ENCODE measurements around the gene ITIH3. TPM values are rescaled to one million over a fixed set of nuclear protein-coding genes. Genes with fewer than 3 reads are reported as not detected.

Gene ITIH3
- total RNA-seq, 1 donor from 2014 or later: 0.59 TPM

- TF ChIP-seq, protein P1, sequence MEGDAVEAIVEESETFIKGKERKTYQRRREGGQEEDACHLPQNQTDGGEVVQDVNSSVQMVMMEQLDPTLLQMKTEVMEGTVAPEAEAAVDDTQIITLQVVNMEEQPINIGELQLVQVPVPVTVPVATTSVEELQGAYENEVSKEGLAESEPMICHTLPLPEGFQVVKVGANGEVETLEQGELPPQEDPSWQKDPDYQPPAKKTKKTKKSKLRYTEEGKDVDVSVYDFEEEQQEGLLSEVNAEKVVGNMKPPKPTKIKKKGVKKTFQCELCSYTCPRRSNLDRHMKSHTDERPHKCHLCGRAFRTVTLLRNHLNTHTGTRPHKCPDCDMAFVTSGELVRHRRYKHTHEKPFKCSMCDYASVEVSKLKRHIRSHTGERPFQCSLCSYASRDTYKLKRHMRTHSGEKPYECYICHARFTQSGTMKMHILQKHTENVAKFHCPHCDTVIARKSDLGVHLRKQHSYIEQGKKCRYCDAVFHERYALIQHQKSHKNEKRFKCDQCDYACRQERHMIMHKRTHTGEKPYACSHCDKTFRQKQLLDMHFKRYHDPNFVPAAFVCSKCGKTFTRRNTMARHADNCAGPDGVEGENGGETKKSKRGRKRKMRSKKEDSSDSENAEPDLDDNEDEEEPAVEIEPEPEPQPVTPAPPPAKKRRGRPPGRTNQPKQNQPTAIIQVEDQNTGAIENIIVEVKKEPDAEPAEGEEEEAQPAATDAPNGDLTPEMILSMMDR (IDR thresholded peaks at IDR 0.05): no peak
- Mint-ChIP-seq H3K27ac (ENCODE audit: unreplicated experiment) (no peak overlapping the region), H3K4me3 (ENCODE audit: unreplicated experiment) (no peak overlapping the region), H3K27me3 (ENCODE audit: unreplicated experiment) (peaks cover 21% of the 10 kb centered on the region), H3K4me1 (ENCODE audit: unreplicated experiment) (no peaks in the 10 kb centered on the region), H3K9me3 (ENCODE audit: unreplicated experiment) (no peaks in the 10 kb centered on the region), H3K36me3 (ENCODE audit: unreplicated experiment) (no peaks in the 10 kb centered on the region)
- DNase-seq (ENCODE audit: extremely low spot score, unreplicated experiment): no peak
These were observed 8.0 kb upstream of the ITIH3 start for GRCh38 chr3:52786330-52787215.

DNA sequence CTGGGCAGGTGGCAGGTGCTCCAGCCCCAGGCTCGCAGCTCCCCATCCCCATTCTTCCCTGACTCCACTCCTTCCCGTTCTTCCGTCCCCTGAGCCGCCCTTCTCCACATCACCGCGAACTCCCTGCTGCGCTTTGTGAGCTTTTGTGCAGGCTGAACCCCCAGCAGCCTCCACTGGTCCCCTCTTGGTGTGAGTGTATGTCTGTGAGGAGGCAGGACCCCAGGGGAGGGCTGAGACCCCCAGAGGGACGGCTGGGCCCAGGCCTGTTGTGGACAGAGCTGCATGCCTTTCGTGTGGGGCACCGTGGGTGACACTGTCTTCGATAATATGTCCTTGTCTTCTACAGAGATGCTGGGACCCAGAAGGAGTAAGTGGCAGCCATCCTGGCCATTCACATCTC lies 7.3 kb upstream of the ITIH3 start:
- no peaks in the 10 kb centered on the region for H3K36me3 Mint-ChIP-seq (ENCODE audit: unreplicated experiment)
- DNase-seq (ENCODE audit: extremely low spot score, unreplicated experiment): no peak
- no peaks in the 10 kb centered on the region for H3K4me1 Mint-ChIP-seq (ENCODE audit: unreplicated experiment)
- H3K9me3 Mint-ChIP-seq (ENCODE audit: unreplicated experiment): no peaks in the 10 kb centered on the region
- TF ChIP-seq, protein P1 (IDR thresholded peaks at IDR 0.05): no peak
- peaks cover 14% of the 10 kb centered on the region for H3K27me3 Mint-ChIP-seq (ENCODE audit: unreplicated experiment)
- H3K27ac Mint-ChIP-seq (ENCODE audit: unreplicated experiment): no peak overlapping the region
- H3K4me3 Mint-ChIP-seq (ENCODE audit: unreplicated experiment): no peak overlapping the region

DNA sequence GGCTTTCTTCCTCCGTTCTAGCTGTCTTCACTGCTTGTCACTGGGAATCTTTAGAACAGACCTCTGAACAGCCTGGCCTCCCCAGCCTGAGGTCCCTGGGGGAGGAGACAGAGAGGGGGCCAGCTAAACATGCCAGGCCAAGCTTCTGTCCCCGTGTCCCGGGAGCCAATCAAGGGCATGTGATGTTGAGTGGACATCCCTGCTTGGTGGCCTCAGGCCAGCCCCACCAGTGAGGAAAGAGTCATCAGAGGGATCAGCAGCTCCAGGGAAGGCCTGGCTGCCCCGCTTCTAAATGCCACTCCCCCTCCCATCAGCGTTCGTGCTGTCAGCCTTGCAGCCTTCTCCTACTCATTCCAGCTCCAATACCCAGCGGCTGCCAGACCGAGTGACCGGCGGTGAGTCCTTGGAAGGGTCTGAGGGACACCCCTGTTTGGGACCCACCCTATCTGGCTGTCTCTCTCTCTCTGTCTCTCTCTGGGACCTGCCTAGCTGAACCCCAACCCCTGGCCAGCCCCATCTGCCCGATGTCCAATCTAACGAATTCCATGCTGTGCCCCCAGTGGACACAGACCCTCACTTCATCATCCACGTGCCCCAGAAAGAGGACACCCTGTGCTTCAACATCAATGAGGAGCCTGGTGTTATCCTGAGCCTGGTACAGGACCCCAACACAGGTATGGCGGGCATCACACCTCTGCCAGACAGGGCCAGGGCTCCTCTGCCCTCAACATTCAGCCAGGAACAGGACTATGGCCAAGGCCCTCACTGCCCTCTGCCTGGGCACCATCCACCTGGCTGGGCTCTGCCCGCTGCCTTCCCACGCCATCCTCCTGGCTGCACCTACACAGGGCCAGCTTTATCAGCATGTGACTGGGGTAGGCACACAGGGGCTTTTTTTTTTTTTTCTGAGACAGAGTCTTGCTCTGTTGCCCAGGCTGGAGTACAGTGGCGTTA lies 6.6 kb upstream of the ITIH3 start:
- H3K4me1 Mint-ChIP-seq (ENCODE audit: unreplicated experiment): no peaks in the 10 kb centered on the region
- no peak for DNase-seq (ENCODE audit: extremely low spot score, unreplicated experiment)
- H3K4me3 Mint-ChIP-seq (ENCODE audit: unreplicated experiment): no peak overlapping the region
- TF ChIP-seq, protein P1 (IDR thresholded peaks at IDR 0.05): no peak
- peaks cover 8% of the 10 kb centered on the region for H3K27me3 Mint-ChIP-seq (ENCODE audit: unreplicated experiment)
- no peaks in the 10 kb centered on the region for H3K36me3 Mint-ChIP-seq (ENCODE audit: unreplicated experiment)
- no peak overlapping the region for H3K27ac Mint-ChIP-seq (ENCODE audit: unreplicated experiment)
- H3K9me3 Mint-ChIP-seq (ENCODE audit: unreplicated experiment): no peaks in the 10 kb centered on the region

DNA sequence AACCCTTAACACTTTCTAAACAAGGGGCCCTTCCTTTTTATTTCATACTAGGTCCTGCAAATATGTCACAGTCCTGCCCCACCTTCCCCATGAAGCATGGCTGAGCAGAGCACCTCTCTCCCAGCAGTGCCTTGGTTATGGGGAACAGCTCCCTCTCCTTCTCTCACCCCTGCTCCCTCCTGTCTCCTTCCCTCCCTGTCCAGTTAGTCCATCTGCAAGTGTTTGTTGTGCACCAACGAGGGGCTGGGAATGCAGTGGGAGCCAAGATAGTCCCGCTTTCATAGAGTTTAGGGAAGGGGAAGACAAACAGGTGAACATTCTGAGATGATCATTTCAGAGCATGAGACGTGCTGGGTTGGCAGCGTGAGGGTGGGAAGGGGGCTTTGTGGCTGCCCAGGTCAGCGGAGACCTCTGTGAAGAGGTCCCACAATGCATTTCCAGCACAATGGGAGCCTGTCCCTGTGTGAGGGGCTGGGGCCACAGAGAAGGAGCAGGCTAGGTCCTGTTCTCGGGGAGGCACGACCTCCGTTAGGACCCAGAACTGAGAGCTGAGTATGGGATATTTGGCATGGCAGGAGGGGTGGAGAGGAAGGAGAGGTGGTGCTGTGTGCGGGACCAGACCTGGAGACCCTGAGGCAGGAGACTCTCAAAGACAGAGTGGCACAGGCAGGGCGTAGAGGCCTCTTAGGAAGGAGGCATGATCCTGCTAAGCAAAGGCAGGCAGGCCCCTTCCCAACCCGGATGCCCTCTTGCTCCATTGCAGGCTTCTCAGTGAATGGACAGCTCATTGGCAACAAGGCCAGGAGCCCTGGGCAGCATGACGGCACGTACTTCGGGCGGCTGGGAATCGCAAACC lies 5.5 kb upstream of the ITIH3 start:
- Mint-ChIP-seq H3K36me3 (ENCODE audit: unreplicated experiment) (no peaks in the 10 kb centered on the region), H3K9me3 (ENCODE audit: unreplicated experiment) (no peaks in the 10 kb centered on the region), H3K4me1 (ENCODE audit: unreplicated experiment) (peaks cover 3% of the 10 kb centered on the region), H3K27ac (ENCODE audit: unreplicated experiment) (no peak overlapping the region), H3K4me3 (ENCODE audit: unreplicated experiment) (no peak overlapping the region), H3K27me3 (ENCODE audit: unreplicated experiment) (no peaks in the 10 kb centered on the region)
- TF ChIP-seq, protein P1 (IDR thresholded peaks at IDR 0.05): no peak
- DNase-seq (ENCODE audit: extremely low spot score, unreplicated experiment): no peak

Data from osteocyte (in vitro differentiated cells).